Neural cell (in vitro differentiated cells): ENCODE measurements around the gene ICAM3. TPM values are rescaled to one million over a fixed set of nuclear protein-coding genes. Genes with fewer than 3 reads are reported as not detected.

ENCODE experiments used
- H2AFZ ChIP-seq: fragments of 200-600, 300-800 bp; sonication (generic), shearing (Covaris generic); 2 replicates; pipeline ENCODE4 v1.6.0; 2014; ENCODE audit warnings: low read depth, mild to moderate bottlenecking, antibody characterized with exemption, low read length, moderate library complexity
- H3F3A ChIP-seq: fragments of 200-600 bp; shearing (Covaris generic); 2 replicates; pipeline ENCODE4 v1.6.1; 2016; ENCODE audit warnings: mild to moderate bottlenecking, moderate library complexity, mixed read lengths, antibody characterized with exemption, low read length; ENCODE audit not compliant: insufficient read depth, poor library complexity, severe bottlenecking
- H3K27ac ChIP-seq: fragments of 200-600, 300-800 bp; sonication (generic), shearing (Covaris generic); 2 replicates; pipeline ENCODE4 v1.5.1; 2014; ENCODE audit warnings: mild to moderate bottlenecking, low read length, moderate library complexity
- H3K27me3 ChIP-seq: fragments of 300-800, 200-600 bp; sonication (generic), shearing (Covaris generic); 2 replicates; pipeline ENCODE4 v1.6.0; 2014; ENCODE audit warnings: mild to moderate bottlenecking, low read depth, low read length, moderate library complexity; ENCODE audit not compliant: insufficient read depth
- H3K36me3 ChIP-seq: fragments of 300-800, 200-600 bp; sonication (generic), shearing (Covaris generic); 2 replicates; pipeline ENCODE4 v1.5.1; 2014; ENCODE audit warnings: mild to moderate bottlenecking, antibody characterized with exemption, low read length, moderate library complexity; ENCODE audit not compliant: insufficient read depth
- H3K4me2 ChIP-seq: fragments of 300-800, 200-600 bp; sonication (generic), shearing (Covaris generic); 2 replicates; pipeline ENCODE4 v1.6.0; 2014; ENCODE audit warnings: mild to moderate bottlenecking, low read length
- H3K4me3 ChIP-seq: fragments of 300-800, 200-600 bp; sonication (generic), shearing (Covaris generic); 2 replicates; pipeline ENCODE4 v1.5.1; 2014; ENCODE audit warnings: mild to moderate bottlenecking, low read length, moderate library complexity
- H3K79me2 ChIP-seq: fragments of 200-600 bp; shearing (Covaris generic); replicated peaks from 2 replicates; pipeline ENCODE4 v1.6.0; 2014; ENCODE audit warnings: mild to moderate bottlenecking, low read length, moderate library complexity; ENCODE audit not compliant: insufficient read depth
- H3K9ac ChIP-seq: fragments of 300-800, 200-600 bp; sonication (generic), shearing (Covaris generic); 2 replicates; pipeline ENCODE4 v1.6.1; 2016; ENCODE audit warnings: mild to moderate bottlenecking, low read length, mixed read lengths
- H3K9me2 ChIP-seq: fragments of 200-600 bp; shearing (Covaris generic); 2 replicates; pipeline ENCODE4 v1.6.1; 2016; ENCODE audit warnings: mild to moderate bottlenecking, low read length, mixed read lengths; ENCODE audit not compliant: insufficient read depth
- H3K9me3 ChIP-seq: fragments of 200-600, 300-800 bp; sonication (generic), shearing (Covaris generic); 2 replicates; pipeline ENCODE4 v1.6.1; 2016; ENCODE audit warnings: mild to moderate bottlenecking, mixed run types, low read length, moderate library complexity, mixed read lengths
- H4K20me1 ChIP-seq: fragments of 200-600 bp; shearing (Covaris generic); 2 replicates; pipeline ENCODE4 v1.6.1; 2016; ENCODE audit warnings: mild to moderate bottlenecking, mixed run types; ENCODE audit not compliant: insufficient read depth
- CTCF ChIP-seq: fragments of 450-650 bp; IDR thresholded peaks from 2 replicates; pipeline ENCODE4 v1.5.1; 2014; ENCODE audit warnings: antibody characterized with exemption, mild to moderate bottlenecking, moderate library complexity; ENCODE audit not compliant: poor library complexity, severe bottlenecking
- EP300 ChIP-seq: fragments of 450-650 bp; conservative IDR thresholded peaks from 2 replicates; pipeline ENCODE4 v1.6.1; 2014; ENCODE audit warnings: antibody characterized with exemption, mild to moderate bottlenecking, moderate library complexity; ENCODE audit not compliant: poor library complexity, severe bottlenecking
- EZH2 ChIP-seq: fragments of 200-600, 300-800 bp; shearing (Covaris generic), sonication (generic); IDR thresholded peaks from 2 replicates; pipeline ENCODE4 v1.6.1; 2014; ENCODE audit warnings: antibody characterized with exemption, low read length, borderline replicate concordance, mild to moderate bottlenecking; ENCODE audit not compliant: insufficient read depth, poor library complexity, severe bottlenecking
- MXI1 ChIP-seq: fragments of 450-650 bp; conservative IDR thresholded peaks from 2 replicates; pipeline ENCODE4 v1.6.1; 2014; ENCODE audit warnings: antibody characterized with exemption, mild to moderate bottlenecking; ENCODE audit not compliant: poor library complexity, severe bottlenecking
- POLR2AphosphoS5 ChIP-seq: IDR thresholded peaks from 2 replicates; pipeline ENCODE4 v1.6.1; 2012
- RAD21 ChIP-seq: fragments of 450-650 bp; conservative IDR thresholded peaks from 2 replicates; pipeline ENCODE4 v1.6.1; 2014; ENCODE audit warnings: antibody characterized with exemption, mild to moderate bottlenecking, moderate library complexity
- REST ChIP-seq: IDR thresholded peaks from 2 replicates; pipeline ENCODE4 v1.6.1; 2012; ENCODE audit warnings: borderline replicate concordance
- SMC3 ChIP-seq: fragments of 450-650 bp; conservative IDR thresholded peaks from 2 replicates; pipeline ENCODE4 v1.6.1; 2014; ENCODE audit warnings: antibody characterized with exemption, mild to moderate bottlenecking, moderate library complexity; ENCODE audit not compliant: poor library complexity
- TAF1 ChIP-seq: IDR thresholded peaks from 2 replicates; pipeline ENCODE4 v1.6.1; 2012; ENCODE audit warnings: low read depth
- polyA plus RNA-seq: library from polyadenylated mRNA; depleted of rRNA; stranded (reverse); fragments of >200 nt; gene quantifications from 2 replicates; pipeline ENCODE4 v1.2.3, GENCODE V29; 2014

The ICAM3 gene
- polyA plus RNA-seq, 1 donor from 2014 or later: 0.53 TPM

- no peak within 1 kb of the TSS for H3K4me3 ChIP-seq
- H3K79me2 ChIP-seq: no peaks in the 10 kb centered on the region
- H3K27ac ChIP-seq: no peak within 1 kb of the TSS
- no peaks in the 10 kb centered on the region for H3F3A ChIP-seq
- no peaks in the 10 kb centered on the region for H4K20me1 ChIP-seq
- no peaks in the 10 kb centered on the region for H3K9me2 ChIP-seq
- TF ChIP-seq TAF1: no peak
- H3K9me3 ChIP-seq: no peaks in the 10 kb centered on the region
- no peak within 1 kb of the TSS for H3K9ac ChIP-seq
- H3K4me2 ChIP-seq: no peak within 1 kb of the TSS
- H2AFZ ChIP-seq: no peak within 1 kb of the TSS
- no peaks in the 10 kb centered on the region for H3K36me3 ChIP-seq
- peaks cover 69% of the 10 kb centered on the region for H3K27me3 ChIP-seq
These were observed 52.4 kb downstream of the ICAM3 start, which contains the start of gene ICAM4 for GRCh38 chr19:10286803-10287737. Gene ICAM4 (plus strand): TSS chr19:10286955. CDS start chr19:10287013, 58 bp downstream.

- Histone ChIP-seq H3F3A (no peaks in the 10 kb centered on the region), H3K79me2 (no peaks in the 10 kb centered on the region), H3K4me3 (no peak overlapping the region), H3K27me3 (peaks cover 52% of the 10 kb centered on the region), H2AFZ (no peak overlapping the region), H3K27ac (no peak overlapping the region), H3K36me3 (no peaks in the 10 kb centered on the region), H3K9me2 (no peaks in the 10 kb centered on the region), H3K9me3 (no peaks in the 10 kb centered on the region), H4K20me1 (no peaks in the 10 kb centered on the region), H3K4me2 (no peak overlapping the region), H3K9ac (no peak overlapping the region)
- TF ChIP-seq REST (no peak), EZH2 (no peak), SMC3 (no peak), TAF1 (no peak), EP300 (no peak), MXI1 (no peak), CTCF (no peak), RAD21 (no peak), POLR2AphosphoS5 (no peak)
These were observed 54.0 kb downstream of the ICAM3 start for GRCh38 chr19:10285393-10285792.
